ENCODE measurements around the gene CIB1. TPM values are rescaled to one million over a fixed set of nuclear protein-coding genes. Genes with fewer than 3 reads are reported as not detected.

Gene CIB1
- total RNA-seq, 1 experiment from 2014 or later: 23.0 TPM

GRCh38 chr15:90187257-90187868 is 46.4 kb downstream of the CIB1 start:
- H3K9me3 ChIP-seq (ENCODE audit: control insufficient read depth, low read depth, low read length): no peaks in the 10 kb centered on the region
- Mint-ChIP-seq H3K4me3 (no peak overlapping the region), H3K36me3 (ENCODE audit: insufficient read depth in 1 of 3, low read depth in 3 of 3) (no peaks in the 10 kb centered on the region; a peak in 1 of 7 replicates), H3K27ac (peak overlapping the region in 1 of 3 experiments; percentile 23; a peak in 3 of 7 replicates), H3K4me1 (peaks cover 19 to 20% of the 10 kb centered on the region in 2 experiments), H3K27me3 (ENCODE audit: low read depth) (no peaks in the 10 kb centered on the region), H3K9me3 (no peaks in the 10 kb centered on the region; a peak in 1 of 5 replicates)
- H3K27ac ChIP-seq (ENCODE audit: insufficient read length, low read depth, low read length): no peak overlapping the region
- H3K4ac ChIP-seq (ENCODE audit: low read depth, low read length): no peak overlapping the region
- H2BK20ac ChIP-seq (ENCODE audit: low read depth, low read length, poor library complexity, severe bottlenecking): no peak overlapping the region
- H4K91ac ChIP-seq (ENCODE audit: insufficient read length, low read depth, low read length): no peak overlapping the region
- no peak for TF ChIP-seq CTCF (conservative IDR thresholded peaks at IDR 0.05)
- no peaks in the 10 kb centered on the region for H3K79me2 ChIP-seq (ENCODE audit: insufficient read depth, low read length)
- no peak overlapping the region for H3K14ac ChIP-seq (ENCODE audit: insufficient read depth, low read length)
- no peak overlapping the region for H3T11ph ChIP-seq (ENCODE audit: low read length)
- no peak for DNase-seq
- no peak overlapping the region for H4K8ac ChIP-seq (replicated peaks; ENCODE audit: insufficient read length, low read depth, low read length)
- H3K23me2 ChIP-seq (ENCODE audit: insufficient read length, low read depth, low read length, poor library complexity, severe bottlenecking): peaks cover 4% of the 10 kb centered on the region
- H3K56ac ChIP-seq (ENCODE audit: insufficient read length, low read depth, low read length): no peak overlapping the region
- no peak overlapping the region for H3K18ac ChIP-seq (ENCODE audit: insufficient read length, low read depth, low read length)
- no peak overlapping the region for H2BK5ac ChIP-seq (ENCODE audit: insufficient read length, low read length)
- H2AFZ ChIP-seq (ENCODE audit: low read length): no peak overlapping the region
- no peak overlapping the region for H3K4me2 ChIP-seq (ENCODE audit: insufficient read depth, insufficient read length, low read length)
- WGBS (ENCODE audit: extremely low coverage, insufficient read length, low lambda C conversion rate): no CpG with 5 or more reads among the region's 8 CpGs
- no peak overlapping the region for H3K9ac ChIP-seq (ENCODE audit: extremely low read depth, insufficient read length, low read length)
- H3K4me1 ChIP-seq (ENCODE audit: insufficient read depth, low read length): no peaks in the 10 kb centered on the region
- H3K79me1 ChIP-seq (ENCODE audit: insufficient read depth, low read depth, low read length, poor library complexity, severe bottlenecking): no peaks in the 10 kb centered on the region
- no peak overlapping the region for H2BK15ac ChIP-seq (ENCODE audit: low read depth, low read length)
- no peak overlapping the region for H2BK120ac ChIP-seq (ENCODE audit: low read depth, low read length, poor library complexity, severe bottlenecking)
- H3K23ac ChIP-seq (ENCODE audit: insufficient read length, low read depth, low read length): no peak overlapping the region
- H4K5ac ChIP-seq (ENCODE audit: insufficient read length, low read depth, low read length): no peak overlapping the region
- no peaks in the 10 kb centered on the region for H3K27me3 ChIP-seq (ENCODE audit: insufficient read depth, low read length)
- H4K20me1 ChIP-seq (ENCODE audit: control insufficient read depth, insufficient read depth, insufficient read length): no peaks in the 10 kb centered on the region
- no peak overlapping the region for H2BK12ac ChIP-seq (ENCODE audit: insufficient read length, low read depth, low read length)
- H2AK5ac ChIP-seq (ENCODE audit: insufficient read length, low read length): no peak overlapping the region

All from H9 (cell line).